ENCODE measurements around the gene SSTR5.

GRCh38 chr16:1105888-1106620, 33.5 kb downstream of the SSTR5 start:
- TF ChIP-seq POLR2A (IDR thresholded peaks at IDR 0.05; ENCODE audit: low read depth, low read length) (0 out of 2 replicates have a peak, but pooled peaks have one; percentile 29), CTCF (conservative IDR thresholded peaks at IDR 0.05; ENCODE audit: low read depth, low read length) (peak; percentile 96), RAD21 (IDR thresholded peaks at IDR 0.05; ENCODE audit: low read length) (peak; percentile 98), MXI1 (IDR thresholded peaks at IDR 0.05; ENCODE audit: borderline replicate concordance, low read depth, low read length) (no peak), FOS (IDR thresholded peaks at IDR 0.05; ENCODE audit: low read depth, low read length) (no peak), CEBPB (IDR thresholded peaks at IDR 0.05; ENCODE audit: low read depth, low read length) (no peak), ELK1 (IDR thresholded peaks at IDR 0.05; ENCODE audit: borderline replicate concordance, low read depth, low read length) (no peak)

All from IMR-90 (cell line).